ENCODE measurements around the gene TMEM141. TPM values are rescaled to one million over a fixed set of nuclear protein-coding genes. Genes with fewer than 3 reads are reported as not detected.

The TMEM141 gene
- total and polyA plus RNA-seq, 2 of the 8 experiments (the other 6 are each of a cell fraction or from before 2014, with no cell fraction given): 51.1 to 137 TPM

DNA sequence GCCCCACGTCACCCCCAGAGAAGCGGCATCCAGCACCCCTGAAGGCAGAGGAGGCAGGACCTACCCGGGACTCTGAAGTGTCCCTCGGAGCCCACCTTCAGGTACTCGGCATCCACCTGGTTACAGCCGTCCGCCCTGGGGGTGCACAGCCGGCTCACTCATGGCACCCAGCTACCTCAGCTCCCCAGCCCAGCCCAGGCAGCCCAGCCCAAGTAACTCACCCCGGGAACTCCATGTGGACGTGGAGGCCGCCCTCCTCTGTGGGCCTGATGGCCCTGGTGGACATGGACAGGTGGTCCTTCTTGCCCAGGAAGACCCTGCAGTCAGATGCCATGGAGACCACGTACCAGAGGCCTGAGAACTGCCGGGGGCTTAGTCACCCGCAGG is 27.5 kb upstream of the TMEM141 start:
- no peaks in the 10 kb centered on the region for H4K20me1 ChIP-seq (replicated peaks in 1 of 2; ENCODE audit: control insufficient read depth in 1 of 2, insufficient read depth in 2 of 2, low read length in 2 of 2)
- WGBS, 2 experiments (ENCODE audit: extremely low coverage in 1 of 2, insufficient coverage in 1 of 2, insufficient read length in 1 of 2, insufficient replicate concordance in 2 of 2, low coverage in 1 of 2, low lambda C conversion rate in 2 of 2, missing lambda C conversion rate in 1 of 2): 87% methylated on average over 12 of the region's 14 CpGs; no CpG with 5 or more reads in 1 of the 2 experiments
- H2BK15ac ChIP-seq (ENCODE audit: low read length): peak overlapping the region; percentile 18; the same call in 1 of the 2 replicates
- H3K4me3 ChIP-seq (ENCODE audit: extremely low read depth in 1 of 4, insufficient read depth in 2 of 4, low read depth in 3 of 4, low read length in 4 of 4): peak overlapping the region in 1 of 4 experiments; percentile 44; a peak in 2 of 8 replicates
- FAIRE-seq (no peak), DNase-seq (ENCODE audit: low read depth in 1 of 2, low spot score in 2 of 2) (peak in 1 of 2 experiments; percentile 49)
- H3K4me1 ChIP-seq (replicated peaks in 1 of 4; ENCODE audit: control insufficient read depth in 3 of 4, insufficient read depth in 4 of 4, low read length in 3 of 4): peaks cover 0 to 13% (median 6%) of the 10 kb centered on the region in 4 experiments; a peak in 4 of 7 replicates
- H2AK5ac ChIP-seq (ENCODE audit: low read depth, low read length): no peak overlapping the region
- no peak overlapping the region; the same call in 1 of the 2 replicates for H4K8ac ChIP-seq (ENCODE audit: extremely low read depth, insufficient read depth, low read length)
- H2AFZ ChIP-seq (ENCODE audit: low read length): no peak overlapping the region
- H3K4ac ChIP-seq (replicated peaks; ENCODE audit: insufficient read length, low read depth, low read length): no peak overlapping the region
- no peak overlapping the region for H2BK20ac ChIP-seq (ENCODE audit: low read length)
- H3K56ac ChIP-seq (replicated peaks; ENCODE audit: insufficient read length, low read depth, low read length): no peak overlapping the region
- H3K79me2 ChIP-seq (ENCODE audit: control insufficient read depth in 1 of 2, insufficient read depth in 2 of 2, low read length in 2 of 2): no peaks in the 10 kb centered on the region
- H3K18ac ChIP-seq (ENCODE audit: extremely low read depth, low read length): no peak overlapping the region; the same call in 1 of the 2 replicates
- POLR2A ChIA-PET (ENCODE audit: partially characterized antibody): no interaction called here
- no peaks in the 10 kb centered on the region; the same call in 1 of the 2 replicates for H3K23me2 ChIP-seq (ENCODE audit: low read depth, low read length)
- no peak overlapping the region for H3K23ac ChIP-seq (ENCODE audit: insufficient read length)
- H3K4me2 ChIP-seq (ENCODE audit: insufficient read depth in 1 of 2, low read depth in 2 of 2, low read length in 2 of 2): peak overlapping the region; percentile 65 to 69
- H3K9me3 ChIP-seq (ENCODE audit: insufficient read depth in 2 of 2, low read depth in 1 of 2, low read length in 1 of 2): no peaks in the 10 kb centered on the region
- no peak overlapping the region for H3K9ac ChIP-seq (replicated peaks in 1 of 4; ENCODE audit: extremely low read depth in 1 of 4, low read depth in 3 of 4, low read length in 3 of 4)
- H2BK120ac ChIP-seq (replicated peaks; ENCODE audit: low read depth, low read length): no peak overlapping the region
- no peaks in the 10 kb centered on the region for H3K79me1 ChIP-seq (ENCODE audit: low read depth, low read length)
- H4K91ac ChIP-seq (replicated peaks; ENCODE audit: insufficient read length, low read length): no peak overlapping the region
- peak overlapping the region; percentile 80; the same call in 1 of the 2 replicates for H2BK12ac ChIP-seq (ENCODE audit: low read depth, low read length)
- H3K27ac ChIP-seq (ENCODE audit: low read depth, low read length): no peak overlapping the region
- H3K36me3 ChIP-seq (ENCODE audit: control insufficient read depth in 2 of 4, insufficient read depth in 4 of 4, low read length in 3 of 4): no peaks in the 10 kb centered on the region
- CTCF ChIA-PET (ENCODE audit: partially characterized antibody): interaction anchor here (1.4 to 8.5 kb wide), 3 partner anchors 13 to 23 kb away, joined by 4 to 88 read pairs (median 8); no protein-coding TSS in a partner anchor
- H3K14ac ChIP-seq (ENCODE audit: insufficient read length): no peak overlapping the region
- H2BK5ac ChIP-seq (ENCODE audit: low read depth, low read length): no peak overlapping the region; the same call in 1 of the 2 replicates
- H4K5ac ChIP-seq (ENCODE audit: insufficient read length, low read depth, low read length): no peak overlapping the region
- H3K27me3 ChIP-seq (replicated peaks in 1 of 4; ENCODE audit: control insufficient read depth in 3 of 4, extremely low read depth in 1 of 4, insufficient read depth in 3 of 4, low read length in 3 of 4): no peaks in the 10 kb centered on the region; a peak in 2 of 7 replicates
- TF ChIP-seq KDM1A (IDR thresholded peaks at IDR 0.05; ENCODE audit: borderline replicate concordance, low read length) (no peak), KDM5A (IDR thresholded peaks at IDR 0.05; ENCODE audit: low read length) (no peak), TCF12 (IDR thresholded peaks at IDR 0.05; ENCODE audit: low read depth, low read length) (no peak), RNF2 (IDR thresholded peaks at IDR 0.05; ENCODE audit: borderline replicate concordance, low read depth, low read length, missing control alignments, poor library complexity, severe bottlenecking) (no peak), TBP (IDR thresholded peaks at IDR 0.05; ENCODE audit: low read depth, low read length) (no peak), EZH2 (IDR thresholded peaks at IDR 0.05; ENCODE audit: low read depth, low read length, severe bottlenecking) (no peak), RFX5 (IDR thresholded peaks at IDR 0.05; ENCODE audit: borderline replicate concordance, low read depth, low read length) (no peak), SRF (IDR thresholded peaks at IDR 0.05; ENCODE audit: low read depth, low read length) (no peak), NANOG (IDR thresholded peaks at IDR 0.05; ENCODE audit: insufficient read depth, low read depth, low read length, poor library complexity, severe bottlenecking) (no peak)
- TF ChIP-seq, protein P1, sequence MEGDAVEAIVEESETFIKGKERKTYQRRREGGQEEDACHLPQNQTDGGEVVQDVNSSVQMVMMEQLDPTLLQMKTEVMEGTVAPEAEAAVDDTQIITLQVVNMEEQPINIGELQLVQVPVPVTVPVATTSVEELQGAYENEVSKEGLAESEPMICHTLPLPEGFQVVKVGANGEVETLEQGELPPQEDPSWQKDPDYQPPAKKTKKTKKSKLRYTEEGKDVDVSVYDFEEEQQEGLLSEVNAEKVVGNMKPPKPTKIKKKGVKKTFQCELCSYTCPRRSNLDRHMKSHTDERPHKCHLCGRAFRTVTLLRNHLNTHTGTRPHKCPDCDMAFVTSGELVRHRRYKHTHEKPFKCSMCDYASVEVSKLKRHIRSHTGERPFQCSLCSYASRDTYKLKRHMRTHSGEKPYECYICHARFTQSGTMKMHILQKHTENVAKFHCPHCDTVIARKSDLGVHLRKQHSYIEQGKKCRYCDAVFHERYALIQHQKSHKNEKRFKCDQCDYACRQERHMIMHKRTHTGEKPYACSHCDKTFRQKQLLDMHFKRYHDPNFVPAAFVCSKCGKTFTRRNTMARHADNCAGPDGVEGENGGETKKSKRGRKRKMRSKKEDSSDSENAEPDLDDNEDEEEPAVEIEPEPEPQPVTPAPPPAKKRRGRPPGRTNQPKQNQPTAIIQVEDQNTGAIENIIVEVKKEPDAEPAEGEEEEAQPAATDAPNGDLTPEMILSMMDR (IDR thresholded peaks at IDR 0.05; ENCODE audit: control extremely low read depth in 1 of 3, insufficient read depth in 1 of 3, low read depth in 1 of 3, low read length in 3 of 3): no peak

All from H1 (cell line).